GM18951 (cell line): ENCODE data around the gene COL4A2.

Experiments
- POLR2A ChIP-seq: IDR thresholded peaks from 4 replicates; pipeline ENCODE4 v1.6.1; 2011; ENCODE audit warnings: mild to moderate bottlenecking; ENCODE audit not compliant: insufficient read length, insufficient read depth; ENCODE audit errors: extremely low read depth
- in situ Hi-C: fragments of 300-500 bp; cut with MboI; formaldehyde crosslinking; loops from one replicate; pipeline ENCODE4 v1.12.0; 2022; ENCODE audit warnings: low sequenced_read_pairs, mixed read lengths, inconsistent platforms; ENCODE audit not compliant: unreplicated experiment

Gene COL4A2

DNA sequence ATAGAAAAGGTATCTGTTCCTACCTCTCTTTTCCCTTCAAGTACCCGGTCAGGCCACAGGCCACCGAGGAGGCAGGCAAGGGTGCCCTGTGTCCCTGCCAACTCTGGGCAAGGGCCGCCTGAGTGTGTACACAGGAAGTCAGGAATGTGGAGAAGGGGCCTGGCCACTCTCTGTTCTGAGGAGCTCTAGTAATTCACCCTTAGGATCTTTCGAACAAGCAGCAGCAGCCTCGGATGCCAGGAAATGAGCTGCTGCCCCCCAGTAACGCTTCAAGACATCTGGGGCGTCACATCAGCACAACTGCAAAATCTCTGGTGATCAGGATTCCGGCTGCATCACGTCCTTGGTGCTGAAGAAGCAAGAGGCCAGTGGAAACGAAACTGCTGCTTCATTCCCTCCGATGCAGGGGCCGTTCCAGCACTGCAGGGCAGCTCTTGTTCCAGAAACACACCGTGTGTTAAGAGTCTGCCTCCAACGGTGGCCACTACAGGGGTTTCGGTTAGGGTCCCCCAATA lies 252.4 kb downstream of the COL4A2 start:
- in situ Hi-C loops: no loop called here
- no peak for TF ChIP-seq POLR2A

DNA sequence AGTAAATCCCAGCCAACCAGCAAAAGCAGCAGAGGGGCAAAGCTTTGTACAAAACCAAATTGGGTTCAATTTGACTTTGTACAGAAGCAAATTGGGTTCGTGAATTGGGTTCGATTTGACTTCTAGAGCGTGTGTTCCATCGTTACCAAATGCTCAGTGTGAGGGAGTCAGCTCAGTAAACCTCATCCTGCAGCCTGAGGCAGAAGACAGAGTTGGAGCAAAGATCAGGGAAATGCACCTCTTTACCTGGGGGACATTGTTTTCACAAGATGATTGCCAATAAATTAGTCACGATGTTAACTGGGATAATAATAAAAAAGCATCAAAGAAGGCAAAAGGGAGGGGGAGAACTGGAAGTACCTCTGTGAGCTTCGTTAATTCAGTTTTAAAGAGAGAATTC lies 252.9 kb downstream of the COL4A2 start:
- no peak for TF ChIP-seq POLR2A
- in situ Hi-C loops: no loop called here

DNA sequence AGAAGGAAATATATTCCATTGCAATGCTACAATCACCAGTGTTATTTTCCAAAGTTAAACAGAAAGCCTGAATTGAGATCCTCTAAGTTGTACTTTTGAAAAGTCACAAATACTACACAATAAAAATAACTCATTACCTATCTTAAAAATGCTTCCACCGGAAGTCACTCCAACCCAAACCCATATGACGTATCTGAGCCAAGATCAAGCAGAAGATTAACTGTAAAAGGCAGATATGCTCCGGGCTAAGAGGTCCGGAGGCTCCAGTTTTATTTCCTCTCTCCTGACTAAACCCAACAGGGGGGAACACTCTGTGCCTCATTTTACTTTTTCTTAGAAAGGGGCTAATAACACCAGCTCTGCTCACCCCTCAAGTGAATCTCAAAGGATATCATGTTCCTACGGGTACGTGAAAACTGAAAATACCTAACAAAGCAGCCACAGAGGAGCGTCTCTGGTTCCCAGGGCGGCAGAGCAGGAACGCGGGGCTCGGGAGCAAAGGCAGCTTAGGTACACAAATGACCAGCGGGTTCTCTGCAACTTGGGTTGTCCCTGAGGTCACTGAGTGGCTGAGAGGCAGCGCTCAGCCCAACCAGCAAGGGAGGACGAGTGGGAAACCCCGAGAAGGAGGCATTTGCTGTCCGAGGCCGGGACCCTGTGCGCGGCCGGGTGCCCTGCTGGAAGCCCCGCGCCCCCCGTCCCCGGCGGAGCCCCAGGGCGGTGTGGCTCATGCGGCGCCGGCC lies 253.7 kb downstream of the COL4A2 start:
- TF ChIP-seq POLR2A: no peak
- in situ Hi-C loops: no loop called here

DNA sequence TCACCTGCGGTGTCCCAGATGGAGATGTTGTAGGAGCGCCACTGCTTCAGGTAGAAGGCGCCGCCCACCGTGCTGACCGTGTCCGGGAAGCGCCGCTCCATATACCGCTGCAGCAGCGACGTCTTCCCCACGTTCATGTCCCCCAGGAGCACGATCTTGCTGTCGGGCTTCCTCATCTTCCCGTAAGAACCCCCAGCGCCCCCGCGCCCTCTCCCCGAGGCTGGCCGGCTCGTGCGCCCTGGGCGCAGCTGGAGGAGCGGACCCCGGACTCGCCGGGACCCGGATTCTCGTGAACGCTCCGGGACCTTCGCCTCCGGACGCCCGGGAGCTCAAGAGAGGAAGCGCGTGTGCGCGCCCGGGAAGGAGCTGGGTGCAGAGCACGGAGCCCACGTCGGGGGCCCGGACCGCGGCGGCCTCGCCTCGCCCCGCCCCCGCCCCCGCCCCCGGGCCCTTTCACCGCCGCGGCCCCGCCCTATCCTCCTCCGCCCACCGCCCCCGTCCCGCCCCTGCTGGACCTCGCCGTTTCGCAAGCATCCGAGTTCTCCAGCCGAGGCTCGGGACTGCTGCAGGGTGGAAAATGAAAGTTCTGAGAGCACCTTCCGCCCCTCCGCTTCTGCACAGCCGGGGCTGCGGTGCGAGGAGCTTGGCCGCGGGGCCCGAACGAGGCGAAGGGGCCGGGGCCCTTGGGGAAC lies 254.4 kb downstream of the COL4A2 start, which contains the start of gene RAB20:
Gene RAB20, minus strand, starts transcription at position 379 of the 692 bp plus-strand sequence. Its CDS starts 203 bp downstream, at position 176.
- peak; percentile 58 for TF ChIP-seq POLR2A
- in situ Hi-C loops: no loop called here

DNA sequence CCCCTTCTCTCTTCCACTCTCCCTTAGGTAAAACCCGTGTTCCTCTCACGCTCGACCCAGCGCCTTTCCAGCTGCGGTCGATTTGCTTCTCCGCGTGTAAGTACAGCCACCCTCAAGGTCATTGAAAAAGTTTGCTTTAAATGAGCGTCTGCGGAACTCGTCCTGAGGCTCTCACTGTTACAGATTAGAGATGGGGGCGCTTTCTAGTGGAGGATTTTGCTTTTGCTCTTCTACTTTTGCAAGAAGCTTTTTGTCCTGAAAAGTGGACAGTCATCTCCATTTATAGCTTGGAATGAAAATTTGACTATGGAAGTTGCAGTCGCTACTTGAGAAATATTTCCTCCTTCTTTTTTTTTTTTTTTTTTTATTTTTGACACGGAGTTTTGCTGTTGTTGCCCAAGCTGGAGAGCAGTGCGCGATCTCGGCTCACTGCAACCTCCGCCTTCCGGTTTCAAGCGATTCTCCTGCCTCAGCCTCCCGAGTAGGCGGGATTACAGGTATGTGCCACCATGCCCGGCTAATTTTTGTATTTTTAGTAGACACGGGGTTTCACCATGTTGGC lies 255.0 kb downstream of the COL4A2 start:
- in situ Hi-C loops: no loop called here

More for the DNA sequence above, 255.0 kb downstream of the COL4A2 start:
- TF ChIP-seq POLR2A: no peak
